Brain microvascular endothelial cell (primary cell): ENCODE results near the gene ACAP3.

Experiments used
- DNase-seq: peaks from one replicate; pipeline ENCODE4 v3.0.0-alpha.2; 2020
- H3K27ac ChIP-seq: fragments of 250-450 bp; sonication (Bioruptor Pico); 2 replicates; pipeline ENCODE4 v1.5.1; 2020; ENCODE audit warnings: mild to moderate bottlenecking, moderate library complexity
- H3K27me3 ChIP-seq: fragments of 250-450 bp; sonication (Bioruptor Pico); replicated peaks from 2 replicates; pipeline ENCODE4 v1.5.1; 2020; ENCODE audit warnings: mild to moderate bottlenecking
- H3K36me3 ChIP-seq: fragments of 250-450 bp; sonication (Bioruptor Pico); replicated peaks from 2 replicates; pipeline ENCODE4 v1.5.1; 2020; ENCODE audit warnings: mild to moderate bottlenecking
- H3K4me3 ChIP-seq: 2 replicates; pipeline ENCODE4 v1.5.1; 2011; ENCODE audit warnings: low read depth, mild to moderate bottlenecking, control low read depth, low read length, moderate library complexity
- CTCF ChIP-seq: IDR thresholded peaks from 2 replicates; pipeline ENCODE4 v1.5.1; 2011; ENCODE audit warnings: low read depth, mild to moderate bottlenecking, moderate library complexity, low read length, control low read depth, inconsistent platforms; ENCODE audit errors: missing control alignments
- in situ Hi-C: cut with HindIII; loops from 2 replicates; pipeline ENCODE4 v1.10.0; 2017; ENCODE audit warnings: low sequenced_read_pairs, low pct_ligation_motif_present

The ACAP3 gene

GRCh38 chr1:1280782-1281481 lies 26.8 kb downstream of the ACAP3 start:
- Histone ChIP-seq H3K27me3 (no peaks in the 10 kb centered on the region), H3K36me3 (no peaks in the 10 kb centered on the region), H3K4me3 (no peak overlapping the region), H3K27ac (no peak overlapping the region)
- DNase-seq = no peak
- in situ Hi-C loops = no loop called here
- no peak for TF ChIP-seq CTCF

GRCh38 chr1:1279028-1279427 lies 28.7 kb downstream of the ACAP3 start:
- H3K36me3 ChIP-seq = no peaks in the 10 kb centered on the region
- no peak for DNase-seq
- in situ Hi-C loops = no loop called here

GRCh38 chr1:1278620-1279019 lies 29.1 kb downstream of the ACAP3 start:
- H3K36me3 ChIP-seq = no peaks in the 10 kb centered on the region
- no peak for DNase-seq
- no peaks in the 10 kb centered on the region for H3K27me3 ChIP-seq
- H3K27ac ChIP-seq = no peak overlapping the region
- TF ChIP-seq CTCF = no peak
- in situ Hi-C loops = no loop called here
- H3K4me3 ChIP-seq = no peak overlapping the region

More at GRCh38 chr1:1279028-1279427, 28.7 kb downstream of the ACAP3 start:
- H3K4me3 ChIP-seq = no peak overlapping the region
- TF ChIP-seq CTCF = no peak
- H3K27ac ChIP-seq = no peak overlapping the region
- H3K27me3 ChIP-seq = no peaks in the 10 kb centered on the region

GRCh38 chr1:1275836-1276235 lies 31.9 kb downstream of the ACAP3 start:
- peak; percentile 34 for DNase-seq
- TF ChIP-seq CTCF = no peak
- Histone ChIP-seq H3K27ac (no peak overlapping the region), H3K27me3 (no peaks in the 10 kb centered on the region), H3K4me3 (no peak overlapping the region), H3K36me3 (peaks cover 9% of the 10 kb centered on the region)
- in situ Hi-C loops = no loop called here

- Histone ChIP-seq H3K4me3 (no peak overlapping the region), H3K27me3 (no peaks in the 10 kb centered on the region), H3K27ac (no peak overlapping the region), H3K36me3 (peaks cover 9% of the 10 kb centered on the region)
- in situ Hi-C loops = no loop called here
- DNase-seq = no peak
- no peak for TF ChIP-seq CTCF
Measured at GRCh38 chr1:1274931-1275431, 32.7 kb downstream of the ACAP3 start.

- in situ Hi-C loops = no loop called here
- no peak for DNase-seq
- Histone ChIP-seq H3K27me3 (no peaks in the 10 kb centered on the region), H3K27ac (no peak overlapping the region), H3K4me3 (peak overlapping the region; percentile 66), H3K36me3 (peaks cover 9% of the 10 kb centered on the region)
- TF ChIP-seq CTCF = no peak
Measured at GRCh38 chr1:1274299-1274930, 33.3 kb downstream of the ACAP3 start.
